GM12892 (cell line): ENCODE results near the gene DNAJC5.

Experiments
- POLR2A ChIP-seq: IDR thresholded peaks from 2 replicates; pipeline ENCODE4 v1.6.1; 2011; ENCODE audit warnings: low read depth, low read length, control low read depth
- TAF1 ChIP-seq: IDR thresholded peaks from 2 replicates; pipeline ENCODE4 v1.6.1; 2011; ENCODE audit warnings: low read depth, mild to moderate bottlenecking, control low read depth, low read length, borderline replicate concordance

- TF ChIP-seq POLR2A: no peak
- TF ChIP-seq TAF1: no peak
These were observed 46.6 kb downstream of the DNAJC5 start for GRCh38 chr20:63941282-63942081.
